ENCODE results near the gene CLMP.

DNA sequence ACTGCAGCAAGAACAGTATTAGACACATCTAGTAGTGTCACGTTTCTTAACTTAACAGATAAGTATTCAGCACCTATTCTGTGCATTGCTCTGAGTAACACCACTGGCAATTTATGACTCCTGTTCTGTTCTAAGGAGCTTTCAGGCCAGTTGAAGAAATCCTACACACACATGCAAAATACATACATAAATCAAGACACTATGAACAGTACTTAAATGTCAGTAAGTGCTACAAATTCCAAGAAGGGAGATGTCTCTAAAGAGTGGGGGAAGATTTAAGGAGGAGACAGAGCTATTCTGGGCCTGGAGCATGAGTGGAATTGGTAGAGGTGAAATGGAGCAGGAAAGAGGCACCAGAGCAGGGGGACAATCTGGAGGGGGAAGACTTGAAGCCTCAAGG lies 46.2 kb upstream of the CLMP start:
- TF ChIP-seq EZH2 (IDR thresholded peaks at IDR 0.05): no peak
- no peak for TF ChIP-seq REST (IDR thresholded peaks at IDR 0.05; ENCODE audit: low read depth)
- TF ChIP-seq RAD21 (IDR thresholded peaks at IDR 0.05; ENCODE audit: low read depth): no peak
- no peak for TF ChIP-seq CTCF (IDR thresholded peaks at IDR 0.05 in 2 of 3, conservative IDR thresholded peaks at IDR 0.05 in 1 of 3; ENCODE audit: borderline replicate concordance in 1 of 3, insufficient read depth in 1 of 3, low read depth in 2 of 3, low read length in 2 of 3)
- no peak for TF ChIP-seq JUND (IDR thresholded peaks at IDR 0.05)
- no peak for TF ChIP-seq POLR2A (IDR thresholded peaks at IDR 0.05; ENCODE audit: borderline replicate concordance, extremely low read depth, insufficient read depth, insufficient read length)
- TF ChIP-seq CEBPB (IDR thresholded peaks at IDR 0.05; ENCODE audit: low read depth): no peak
- TF ChIP-seq POLR2AphosphoS5 (IDR thresholded peaks at IDR 0.05; ENCODE audit: low read depth, low read length): no peak
- TF ChIP-seq EZH2phosphoT487 (IDR thresholded peaks at IDR 0.05; ENCODE audit: borderline replicate concordance): no peak
- TF ChIP-seq ZNF274 (IDR thresholded peaks at IDR 0.05; ENCODE audit: low read depth, low read length): no peak
- no peak for TF ChIP-seq SIN3A (IDR thresholded peaks at IDR 0.05; ENCODE audit: low read depth)

Measured in HCT116 (cell line).